NB4 (cell line): Measurements from ENCODE around the gene ECEL1.

ENCODE experiments used
- DNase-seq: peaks from one replicate; pipeline ENCODE4 v3.0.0; 2010; ENCODE audit warnings: low read depth
- H3K4me3 ChIP-seq: one replicate; pipeline ENCODE4 v1.5.1; 2011; ENCODE audit warnings: mild to moderate bottlenecking, low read depth, low read length, moderate library complexity
- MAX ChIP-seq: IDR thresholded peaks from 2 replicates; pipeline ENCODE4 v1.6.1; 2011; ENCODE audit warnings: low read depth, low read length
- MYC ChIP-seq: IDR thresholded peaks from 2 replicates; pipeline ENCODE4 v1.6.1; 2011; ENCODE audit warnings: low read depth, low read length
- POLR2A ChIP-seq: IDR thresholded peaks from 2 replicates; pipeline ENCODE4 v1.6.1; 2011; ENCODE audit warnings: mild to moderate bottlenecking; ENCODE audit not compliant: insufficient read length; ENCODE audit errors: extremely low read depth
- TF ChIP-seq, protein P1 (sequence below): IDR thresholded peaks from one replicate; pipeline ENCODE4 v1.5.1; 2012; ENCODE audit warnings: low read depth, low read length

ECEL1 gene

GRCh38 chr2:232491139-232491780 is 3.6 kb upstream of the ECEL1 start:
- TF ChIP-seq POLR2A (no peak), MAX (no peak), MYC (no peak)
- TF ChIP-seq, protein P1, sequence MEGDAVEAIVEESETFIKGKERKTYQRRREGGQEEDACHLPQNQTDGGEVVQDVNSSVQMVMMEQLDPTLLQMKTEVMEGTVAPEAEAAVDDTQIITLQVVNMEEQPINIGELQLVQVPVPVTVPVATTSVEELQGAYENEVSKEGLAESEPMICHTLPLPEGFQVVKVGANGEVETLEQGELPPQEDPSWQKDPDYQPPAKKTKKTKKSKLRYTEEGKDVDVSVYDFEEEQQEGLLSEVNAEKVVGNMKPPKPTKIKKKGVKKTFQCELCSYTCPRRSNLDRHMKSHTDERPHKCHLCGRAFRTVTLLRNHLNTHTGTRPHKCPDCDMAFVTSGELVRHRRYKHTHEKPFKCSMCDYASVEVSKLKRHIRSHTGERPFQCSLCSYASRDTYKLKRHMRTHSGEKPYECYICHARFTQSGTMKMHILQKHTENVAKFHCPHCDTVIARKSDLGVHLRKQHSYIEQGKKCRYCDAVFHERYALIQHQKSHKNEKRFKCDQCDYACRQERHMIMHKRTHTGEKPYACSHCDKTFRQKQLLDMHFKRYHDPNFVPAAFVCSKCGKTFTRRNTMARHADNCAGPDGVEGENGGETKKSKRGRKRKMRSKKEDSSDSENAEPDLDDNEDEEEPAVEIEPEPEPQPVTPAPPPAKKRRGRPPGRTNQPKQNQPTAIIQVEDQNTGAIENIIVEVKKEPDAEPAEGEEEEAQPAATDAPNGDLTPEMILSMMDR, result no peak
- no peak overlapping the region for H3K4me3 ChIP-seq
- DNase-seq, result no peak

- DNase-seq, result no peak
- no peak overlapping the region for H3K4me3 ChIP-seq
- TF ChIP-seq MYC (no peak), POLR2A (no peak), MAX (no peak)
- TF ChIP-seq, protein P1, result no peak
Measured at GRCh38 chr2:232490221-232491138, 2.8 kb upstream of the ECEL1 start.

GRCh38 chr2:232489516-232490220 is 2.0 kb upstream of the ECEL1 start:
- DNase-seq, result no peak
- no peak for TF ChIP-seq MAX
- TF ChIP-seq, protein P1, result no peak
- no peak for TF ChIP-seq POLR2A
- no peak for TF ChIP-seq MYC

GRCh38 chr2:232488721-232489300 is 1.2 kb upstream of the ECEL1 start:
- DNase-seq, result no peak
- H3K4me3 ChIP-seq, result no peak overlapping the region
- no peak for TF ChIP-seq MAX
- TF ChIP-seq POLR2A, result no peak
- no peak for TF ChIP-seq MYC
- TF ChIP-seq, protein P1, result no peak

More at GRCh38 chr2:232489516-232490220, 2.0 kb upstream of the ECEL1 start:
- H3K4me3 ChIP-seq, result no peak overlapping the region

DNA sequence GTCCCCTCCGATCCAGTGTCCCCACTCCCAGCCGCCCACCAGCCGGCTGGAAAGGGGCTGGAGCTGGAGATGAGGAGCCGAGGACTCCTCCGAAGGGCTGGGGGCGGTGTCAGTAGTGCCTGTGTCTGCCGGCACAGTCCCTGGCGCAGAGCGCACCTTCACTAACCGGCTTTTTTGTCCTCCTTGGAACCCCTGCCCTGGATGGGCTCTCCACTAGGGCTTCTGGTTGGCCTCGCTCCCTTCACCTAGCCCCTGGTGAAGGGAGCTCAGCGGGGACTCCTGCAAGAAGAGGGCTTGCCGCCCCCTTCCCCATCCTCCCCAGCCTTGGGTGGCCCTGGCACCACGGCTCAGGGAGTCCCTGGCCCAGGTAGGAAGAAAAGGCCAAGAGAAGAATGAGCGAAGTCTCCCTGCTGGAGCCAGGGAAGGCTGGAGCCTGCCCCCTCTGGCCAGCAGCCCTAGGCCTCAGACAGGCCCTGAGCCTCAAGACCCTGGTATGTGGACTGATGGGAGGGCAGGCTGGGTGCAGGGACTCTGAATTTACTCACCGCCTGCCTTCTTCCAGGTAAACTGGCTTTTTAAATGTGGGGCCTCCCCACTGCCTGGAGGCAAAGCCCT is 570 bp upstream of the ECEL1 start:
- no peak overlapping the region for H3K4me3 ChIP-seq
- TF ChIP-seq POLR2A, result no peak
- TF ChIP-seq, protein P1, result peak; percentile 5
- DNase-seq, result no peak
